Measurements from ENCODE around the gene SMIM27.

SMIM27 gene

GRCh38 chr9:32566770-32567169 is 14.6 kb downstream of the SMIM27 start:
- 96% methylated on average over 26 of the region's 26 CpGs for WGBS

GRCh38 chr9:32570262-32570661 is 18.1 kb downstream of the SMIM27 start:
- Histone ChIP-seq H3K9me3 (ENCODE audit: control insufficient read depth, low read length) (no peaks in the 10 kb centered on the region), H3K18ac (ENCODE audit: low read depth in 1 of 2, low read length in 2 of 2) (no peak overlapping the region), H2BK12ac (ENCODE audit: low read length in 2 of 2) (no peak overlapping the region), H2BK5ac (ENCODE audit: low read depth, low read length, poor library complexity, severe bottlenecking) (no peak overlapping the region), H3K36me3 (ENCODE audit: control insufficient read depth in 1 of 2, insufficient read depth in 2 of 2, low read depth in 1 of 2, low read length in 2 of 2) (peaks cover 25 to 35% of the 10 kb centered on the region in 2 experiments), H2BK15ac (ENCODE audit: low read depth, poor library complexity, severe bottlenecking) (no peak overlapping the region), H3K14ac (ENCODE audit: low read length in 2 of 2) (no peak overlapping the region), H2AFZ (ENCODE audit: low read depth, low read length) (no peak overlapping the region), H3K23ac (ENCODE audit: low read length in 2 of 2) (no peak overlapping the region), H3K79me1 (replicated peaks; ENCODE audit: low read length, poor library complexity, severe bottlenecking) (peaks cover 29% of the 10 kb centered on the region), H4K91ac (ENCODE audit: low read length) (no peak overlapping the region), H4K8ac (ENCODE audit: low read length) (peak overlapping the region; percentile 1), H2AK5ac (ENCODE audit: low read length, severe bottlenecking) (no peak overlapping the region), H3K4me2 (ENCODE audit: low read length, poor library complexity, severe bottlenecking) (no peak overlapping the region), H2BK120ac (ENCODE audit: low read depth, low read length) (no peak overlapping the region), H3K4ac (ENCODE audit: low read depth in 1 of 2, low read length in 2 of 2) (no peak overlapping the region), H3K27me3 (ENCODE audit: control insufficient read depth in 1 of 2, insufficient read depth in 1 of 2, low read length in 2 of 2) (no peaks in the 10 kb centered on the region), H3K4me3 (ENCODE audit: insufficient read depth in 1 of 2, low read depth in 1 of 2, low read length in 2 of 2) (no peak overlapping the region), H3K27ac (ENCODE audit: low read length, poor library complexity, severe bottlenecking) (no peak overlapping the region), H3K4me1 (ENCODE audit: control insufficient read depth, insufficient read depth, low read depth, low read length) (peaks cover 1% of the 10 kb centered on the region), H3K9ac (ENCODE audit: low read length) (peak overlapping the region; percentile 97)
- 97% methylated on average over 4 of the region's 4 CpGs for WGBS
- DNase-seq: no peak

More at GRCh38 chr9:32566770-32567169, 14.6 kb downstream of the SMIM27 start:
- H3K18ac ChIP-seq (ENCODE audit: low read depth in 1 of 2, low read length in 2 of 2): no peak overlapping the region
- H2AK5ac ChIP-seq (ENCODE audit: low read length, severe bottlenecking): no peak overlapping the region
- peaks cover 42% of the 10 kb centered on the region for H3K79me1 ChIP-seq (replicated peaks; ENCODE audit: low read length, poor library complexity, severe bottlenecking)
- H2BK15ac ChIP-seq (ENCODE audit: low read depth, poor library complexity, severe bottlenecking): no peak overlapping the region
- H3K9ac ChIP-seq (ENCODE audit: low read length): no peak overlapping the region
- peaks cover 1% of the 10 kb centered on the region for H3K4me1 ChIP-seq (ENCODE audit: control insufficient read depth, insufficient read depth, low read depth, low read length)
- H2BK12ac ChIP-seq (ENCODE audit: low read length in 2 of 2): no peak overlapping the region
- H3K4me2 ChIP-seq (ENCODE audit: low read length, poor library complexity, severe bottlenecking): no peak overlapping the region
- no peaks in the 10 kb centered on the region for H3K27me3 ChIP-seq (ENCODE audit: control insufficient read depth in 1 of 2, insufficient read depth in 1 of 2, low read length in 2 of 2)
- no peak overlapping the region for H4K8ac ChIP-seq (ENCODE audit: low read length)
- no peak for DNase-seq
- no peak overlapping the region for H3K23ac ChIP-seq (ENCODE audit: low read length in 2 of 2)
- H3K9me3 ChIP-seq (ENCODE audit: control insufficient read depth, low read length): no peaks in the 10 kb centered on the region
- no peak overlapping the region for H2BK120ac ChIP-seq (ENCODE audit: low read depth, low read length)
- peaks cover 31 to 46% of the 10 kb centered on the region in 2 experiments for H3K36me3 ChIP-seq (ENCODE audit: control insufficient read depth in 1 of 2, insufficient read depth in 2 of 2, low read depth in 1 of 2, low read length in 2 of 2)
- no peak overlapping the region for H4K91ac ChIP-seq (ENCODE audit: low read length)
- H3K4ac ChIP-seq (ENCODE audit: low read depth in 1 of 2, low read length in 2 of 2): no peak overlapping the region
- no peak overlapping the region for H3K27ac ChIP-seq (ENCODE audit: low read length, poor library complexity, severe bottlenecking)
- no peak overlapping the region for H2AFZ ChIP-seq (ENCODE audit: low read depth, low read length)
- H3K14ac ChIP-seq (ENCODE audit: low read length in 2 of 2): no peak overlapping the region
- H2BK5ac ChIP-seq (ENCODE audit: low read depth, low read length, poor library complexity, severe bottlenecking): no peak overlapping the region
- H3K4me3 ChIP-seq (ENCODE audit: insufficient read depth in 1 of 2, low read depth in 1 of 2, low read length in 2 of 2): no peak overlapping the region

- peak overlapping the region; percentile 97 for H3K9ac ChIP-seq (ENCODE audit: low read length)
- no peaks in the 10 kb centered on the region for H3K27me3 ChIP-seq (ENCODE audit: control insufficient read depth in 1 of 2, insufficient read depth in 1 of 2, low read length in 2 of 2)
- H2BK120ac ChIP-seq (ENCODE audit: low read depth, low read length): no peak overlapping the region
- peaks cover 7 to 16% of the 10 kb centered on the region in 2 experiments for H3K36me3 ChIP-seq (ENCODE audit: control insufficient read depth in 1 of 2, insufficient read depth in 2 of 2, low read depth in 1 of 2, low read length in 2 of 2)
- peak overlapping the region; percentile 79 for H2AFZ ChIP-seq (ENCODE audit: low read depth, low read length)
- H3K14ac ChIP-seq (ENCODE audit: low read length in 2 of 2): no peak overlapping the region
- H2AK5ac ChIP-seq (ENCODE audit: low read length, severe bottlenecking): no peak overlapping the region
- WGBS: 3% methylated on average over 14 of the region's 17 CpGs
- peak; percentile 90 for DNase-seq
- H3K4me2 ChIP-seq (ENCODE audit: low read length, poor library complexity, severe bottlenecking): peak overlapping the region; percentile 98
- peak overlapping the region; percentile 82 for H4K8ac ChIP-seq (ENCODE audit: low read length)
- H2BK15ac ChIP-seq (ENCODE audit: low read depth, poor library complexity, severe bottlenecking): no peak overlapping the region
- H3K18ac ChIP-seq (ENCODE audit: low read depth in 1 of 2, low read length in 2 of 2): peak overlapping the region in 1 of 2 experiments; percentile 4
- H3K4me3 ChIP-seq (ENCODE audit: insufficient read depth in 1 of 2, low read depth in 1 of 2, low read length in 2 of 2): peak overlapping the region; percentile 89 to 98
- H3K79me1 ChIP-seq (replicated peaks; ENCODE audit: low read length, poor library complexity, severe bottlenecking): peaks cover 15% of the 10 kb centered on the region
- H3K4ac ChIP-seq (ENCODE audit: low read depth in 1 of 2, low read length in 2 of 2): peak overlapping the region in 1 of 2 experiments; percentile 32
- H3K9me3 ChIP-seq (ENCODE audit: control insufficient read depth, low read length): no peaks in the 10 kb centered on the region
- H3K23ac ChIP-seq (ENCODE audit: low read length in 2 of 2): no peak overlapping the region
- peak overlapping the region; percentile 67 for H3K27ac ChIP-seq (ENCODE audit: low read length, poor library complexity, severe bottlenecking)
- H2BK12ac ChIP-seq (ENCODE audit: low read length in 2 of 2): no peak overlapping the region
- no peak overlapping the region for H4K91ac ChIP-seq (ENCODE audit: low read length)
- peaks cover 1% of the 10 kb centered on the region for H3K4me1 ChIP-seq (ENCODE audit: control insufficient read depth, insufficient read depth, low read depth, low read length)
- H2BK5ac ChIP-seq (ENCODE audit: low read depth, low read length, poor library complexity, severe bottlenecking): no peak overlapping the region
Observed at GRCh38 chr9:32571969-32572899, 20.1 kb downstream of the SMIM27 start.

- H4K91ac ChIP-seq (ENCODE audit: low read length): no peak within 1 kb of the TSS
- H3K4me3 ChIP-seq (ENCODE audit: insufficient read depth in 1 of 2, low read depth in 1 of 2, low read length in 2 of 2): peak within 1 kb of the TSS; percentile 89 to 98
- no peak within 1 kb of the TSS for H2BK5ac ChIP-seq (ENCODE audit: low read depth, low read length, poor library complexity, severe bottlenecking)
- peak within 1 kb of the TSS in 1 of 2 experiments; percentile 67 for H3K4ac ChIP-seq (ENCODE audit: low read depth in 1 of 2, low read length in 2 of 2)
- H2AK5ac ChIP-seq (ENCODE audit: low read length, severe bottlenecking): no peak within 1 kb of the TSS
- under 1% methylated on average over 34 of the region's 36 CpGs for WGBS
- peaks cover 1% of the 10 kb centered on the region for H3K4me1 ChIP-seq (ENCODE audit: control insufficient read depth, insufficient read depth, low read depth, low read length)
- H3K9me3 ChIP-seq (ENCODE audit: control insufficient read depth, low read length): no peaks in the 10 kb centered on the region
- peak within 1 kb of the TSS; percentile 79 for H2AFZ ChIP-seq (ENCODE audit: low read depth, low read length)
- H3K79me1 ChIP-seq (replicated peaks; ENCODE audit: low read length, poor library complexity, severe bottlenecking): peaks cover 12% of the 10 kb centered on the region
- H2BK120ac ChIP-seq (ENCODE audit: low read depth, low read length): no peak within 1 kb of the TSS
- no peak within 1 kb of the TSS for H3K23ac ChIP-seq (ENCODE audit: low read length in 2 of 2)
- H3K27me3 ChIP-seq (ENCODE audit: control insufficient read depth in 1 of 2, insufficient read depth in 1 of 2, low read length in 2 of 2): no peaks in the 10 kb centered on the region
- peak within 1 kb of the TSS; percentile 23 to 75 for H3K18ac ChIP-seq (ENCODE audit: low read depth in 1 of 2, low read length in 2 of 2)
- peak within 1 kb of the TSS; percentile 67 for H3K27ac ChIP-seq (ENCODE audit: low read length, poor library complexity, severe bottlenecking)
- H3K14ac ChIP-seq (ENCODE audit: low read length in 2 of 2): peak within 1 kb of the TSS in 1 of 2 experiments; percentile 95
- no peak within 1 kb of the TSS for H2BK15ac ChIP-seq (ENCODE audit: low read depth, poor library complexity, severe bottlenecking)
- peak; percentile 92 for DNase-seq
- H3K36me3 ChIP-seq (ENCODE audit: control insufficient read depth in 1 of 2, insufficient read depth in 2 of 2, low read depth in 1 of 2, low read length in 2 of 2): peaks cover 3 to 10% of the 10 kb centered on the region in 2 experiments
- H3K9ac ChIP-seq (ENCODE audit: low read length): peak within 1 kb of the TSS; percentile 97
- H4K8ac ChIP-seq (ENCODE audit: low read length): peak within 1 kb of the TSS; percentile 95
- H2BK12ac ChIP-seq (ENCODE audit: low read length in 2 of 2): no peak within 1 kb of the TSS
- peak within 1 kb of the TSS; percentile 98 for H3K4me2 ChIP-seq (ENCODE audit: low read length, poor library complexity, severe bottlenecking)
Observed at GRCh38 chr9:32572900-32573523, 20.9 kb downstream of the SMIM27 start, which contains the start of gene NDUFB6. Gene NDUFB6 (minus strand): TSS chr9:32573159. CDS start chr9:32573060, 99 bp downstream.
